GM12892 (cell line): ENCODE data around the gene SNX24.

Experiments used
- POLR2A ChIP-seq: IDR thresholded peaks from 2 replicates; pipeline ENCODE4 v1.6.1; 2011; ENCODE audit warnings: low read depth, low read length, control low read depth
- POLR2AphosphoS5 ChIP-seq: IDR thresholded peaks from 2 replicates; pipeline ENCODE4 v1.6.1; 2011; ENCODE audit warnings: low read depth, low read length, control low read depth
- TAF1 ChIP-seq: IDR thresholded peaks from 2 replicates; pipeline ENCODE4 v1.6.1; 2011; ENCODE audit warnings: low read depth, mild to moderate bottlenecking, control low read depth, low read length, borderline replicate concordance

DNA sequence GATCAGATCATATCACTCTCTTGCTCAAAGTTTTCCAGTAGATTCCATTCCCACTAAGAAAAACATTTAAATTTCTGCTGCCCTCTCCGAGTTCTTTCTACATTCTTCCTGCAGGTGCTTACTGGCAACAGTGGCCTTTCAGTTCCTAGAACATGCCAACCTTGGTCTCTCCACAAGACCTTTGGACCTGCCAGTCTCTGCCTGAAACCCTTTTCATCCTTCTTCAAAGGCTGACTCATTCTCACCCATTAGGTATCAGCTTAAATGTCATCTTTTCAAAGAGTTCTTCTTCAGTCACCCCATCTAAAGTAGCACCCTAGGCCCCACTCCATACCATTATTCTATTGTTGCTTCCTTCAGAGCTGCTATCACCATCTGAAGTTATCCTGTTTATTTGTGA is 169.3 kb downstream of the SNX24 start:
- no peak for TF ChIP-seq POLR2A
- no peak for TF ChIP-seq POLR2AphosphoS5
- no peak for TF ChIP-seq TAF1
